WTC11 (cell line): ENCODE results near the gene COX10. TPM values are rescaled to one million over a fixed set of nuclear protein-coding genes. Genes with fewer than 3 reads are reported as not detected.

Experiments
- ATAC-seq: fragments of 200-7000 bp; cut with Tn5 transposase; 2 replicates; pipeline ENCODE4 v1.10.0; 2021; ENCODE audit warnings: mild to moderate bottlenecking, moderate library complexity
- CTCF ChIA-PET: fragments of 300-600 bp; sonication (Branson Sonifier 250); formaldehyde crosslinking; loops from one replicate; lab custom pipeline; 2021; ENCODE audit warnings: antibody characterized with exemption; lab: Charles Lee
- POLR2A ChIA-PET: fragments of 350-600 bp; sonication (Branson Sonifier 250); formaldehyde crosslinking; loops from one replicate; lab custom pipeline; 2021; ENCODE audit warnings: antibody characterized with exemption; lab: Charles Lee
- DNase-seq: peaks from one replicate; pipeline ENCODE4 v3.0.0; 2021; ENCODE audit warnings: low spot score
- H3K27ac Mint-ChIP-seq: 2 replicates; pipeline ENCODE4 v1.8.0; 2021; ENCODE audit warnings: mixed read lengths
- H3K27me3 Mint-ChIP-seq: 2 replicates; pipeline ENCODE4 v1.8.0; 2021; ENCODE audit warnings: low read depth, mild to moderate bottlenecking, moderate library complexity, mixed read lengths
- H3K36me3 Mint-ChIP-seq: 2 replicates; pipeline ENCODE4 v1.8.0; 2021; ENCODE audit warnings: mixed read lengths
- H3K4me1 Mint-ChIP-seq: 2 replicates; pipeline ENCODE4 v1.8.0; 2022; ENCODE audit warnings: mixed read lengths
- H3K4me3 Mint-ChIP-seq: 2 replicates; pipeline ENCODE4 v1.8.0; 2021; ENCODE audit warnings: mild to moderate bottlenecking, moderate library complexity, mixed read lengths
- H3K9me3 Mint-ChIP-seq: 2 replicates; pipeline ENCODE4 v1.8.0; 2021; ENCODE audit warnings: mixed read lengths
- AR ChIP-seq: fragments of 250-450 bp; sonication (Bioruptor Pico); IDR thresholded peaks from 2 replicates; pipeline ENCODE4 v1.9.0; 2021; ENCODE audit warnings: mild to moderate bottlenecking
- ARID4B ChIP-seq: sonication (generic); formaldehyde crosslinking; IDR thresholded peaks from 2 replicates; pipeline ENCODE4 v1.8.0; 2023; ENCODE audit warnings: missing genetic modification reagents, mild to moderate bottlenecking, borderline replicate concordance
- CREB1 ChIP-seq: sonication (generic); formaldehyde crosslinking; IDR thresholded peaks from 2 replicates; pipeline ENCODE4 v1.8.0; 2023; ENCODE audit warnings: mild to moderate bottlenecking, missing genetic modification reagents
- E2F4 ChIP-seq: sonication (generic); formaldehyde crosslinking; IDR thresholded peaks from 2 replicates; pipeline ENCODE4 v1.8.1; 2022; ENCODE audit warnings: low read depth, mild to moderate bottlenecking, moderate library complexity, missing genetic modification reagents, borderline replicate concordance
- HMGXB4 ChIP-seq: sonication (generic); formaldehyde crosslinking; IDR thresholded peaks from 2 replicates; pipeline ENCODE4 v1.8.1; 2023; ENCODE audit warnings: mild to moderate bottlenecking, moderate library complexity, missing genetic modification reagents
- JAZF1 ChIP-seq: fragments of 250-450 bp; sonication (Bioruptor Pico); IDR thresholded peaks from 2 replicates; pipeline ENCODE4 v1.9.0; 2021; ENCODE audit warnings: moderate library complexity, mild to moderate bottlenecking, inconsistent platforms
- JUN ChIP-seq: sonication (generic); formaldehyde crosslinking; IDR thresholded peaks from 2 replicates; pipeline ENCODE4 v1.8.0; 2023; ENCODE audit warnings: mild to moderate bottlenecking, missing genetic modification reagents
- MXD4 ChIP-seq: fragments of 250-450 bp; sonication (Bioruptor Pico); IDR thresholded peaks from 2 replicates; pipeline ENCODE4 v1.8.0; 2021; ENCODE audit warnings: mild to moderate bottlenecking, moderate library complexity, borderline replicate concordance
- NFYB ChIP-seq: sonication (generic); formaldehyde crosslinking; conservative IDR thresholded peaks from 2 replicates; pipeline ENCODE4 v1.8.0; 2022; ENCODE audit warnings: low read depth, missing genetic modification reagents
- PREB ChIP-seq: sonication (generic); formaldehyde crosslinking; IDR thresholded peaks from 2 replicates; pipeline ENCODE4 v1.8.1; 2022; ENCODE audit warnings: mild to moderate bottlenecking, missing genetic modification reagents, moderate library complexity, borderline replicate concordance
- TEAD4 ChIP-seq: sonication (generic); formaldehyde crosslinking; IDR thresholded peaks from 2 replicates; pipeline ENCODE4 v1.8.0; 2022; ENCODE audit warnings: mild to moderate bottlenecking, missing genetic modification reagents
- TP53 ChIP-seq: sonication (generic); formaldehyde crosslinking; IDR thresholded peaks from 2 replicates; pipeline ENCODE4 v1.8.1; 2023; ENCODE audit warnings: mild to moderate bottlenecking, missing genetic modification reagents
- ZNF121 ChIP-seq: sonication (generic); formaldehyde crosslinking; IDR thresholded peaks from 2 replicates; pipeline ENCODE4 v1.8.0; 2023; ENCODE audit warnings: missing genetic modification reagents
- ZNF416 ChIP-seq: fragments of 250-450 bp; sonication (Bioruptor Pico); IDR thresholded peaks from 2 replicates; pipeline ENCODE4 v1.9.0; 2021; ENCODE audit warnings: mild to moderate bottlenecking, inconsistent platforms
- ZNF512 ChIP-seq: sonication (generic); formaldehyde crosslinking; IDR thresholded peaks from 2 replicates; pipeline ENCODE4 v1.8.1; 2022; ENCODE audit warnings: missing genetic modification reagents, borderline replicate concordance
- total RNA-seq: library from RNA; stranded (reverse); gene quantifications from 3 replicates; pipeline ENCODE4 v1.2.3, GENCODE V29; 2021

Gene COX10
- total RNA-seq, 1 experiment from 2014 or later = 22.0 TPM

- ATAC-seq = no peak
- ChIA-PET POLR2A (no interaction called here), CTCF (no interaction called here)
- peaks cover 8% of the 10 kb centered on the region for H3K9me3 Mint-ChIP-seq
- no peak overlapping the region for H3K27ac Mint-ChIP-seq
- peaks cover 29% of the 10 kb centered on the region for H3K36me3 Mint-ChIP-seq
- H3K4me3 Mint-ChIP-seq = no peak overlapping the region
- DNase-seq = no peak
- H3K4me1 Mint-ChIP-seq = no peaks in the 10 kb centered on the region
- TF ChIP-seq NFYB (no peak), ZNF512 (CRISPR knock-in tag) (no peak), HMGXB4 (CRISPR knock-in tag) (no peak), ZNF121 (CRISPR knock-in tag) (no peak), TP53 (no peak), ARID4B (no peak), AR (CRISPR knock-in tag) (no peak), MXD4 (no peak), JAZF1 (CRISPR knock-in tag) (no peak), CREB1 (CRISPR knock-in tag) (no peak), PREB (no peak), ZNF416 (CRISPR knock-in tag) (no peak), E2F4 (CRISPR knock-in tag) (no peak), JUN (CRISPR knock-in tag) (no peak), TEAD4 (CRISPR knock-in tag) (no peak)
- H3K27me3 Mint-ChIP-seq = no peaks in the 10 kb centered on the region
Observed at GRCh38 chr17:14032234-14032633, 37.1 kb upstream of the COX10 start.
